ENCODE data around the gene CFAP46.
"Not testable (repeated sequence)": the region's sequence is repeated elsewhere in the genome, so short reads cannot be mapped to it uniquely, and the experiment has no call there.

Gene CFAP46

DNA sequence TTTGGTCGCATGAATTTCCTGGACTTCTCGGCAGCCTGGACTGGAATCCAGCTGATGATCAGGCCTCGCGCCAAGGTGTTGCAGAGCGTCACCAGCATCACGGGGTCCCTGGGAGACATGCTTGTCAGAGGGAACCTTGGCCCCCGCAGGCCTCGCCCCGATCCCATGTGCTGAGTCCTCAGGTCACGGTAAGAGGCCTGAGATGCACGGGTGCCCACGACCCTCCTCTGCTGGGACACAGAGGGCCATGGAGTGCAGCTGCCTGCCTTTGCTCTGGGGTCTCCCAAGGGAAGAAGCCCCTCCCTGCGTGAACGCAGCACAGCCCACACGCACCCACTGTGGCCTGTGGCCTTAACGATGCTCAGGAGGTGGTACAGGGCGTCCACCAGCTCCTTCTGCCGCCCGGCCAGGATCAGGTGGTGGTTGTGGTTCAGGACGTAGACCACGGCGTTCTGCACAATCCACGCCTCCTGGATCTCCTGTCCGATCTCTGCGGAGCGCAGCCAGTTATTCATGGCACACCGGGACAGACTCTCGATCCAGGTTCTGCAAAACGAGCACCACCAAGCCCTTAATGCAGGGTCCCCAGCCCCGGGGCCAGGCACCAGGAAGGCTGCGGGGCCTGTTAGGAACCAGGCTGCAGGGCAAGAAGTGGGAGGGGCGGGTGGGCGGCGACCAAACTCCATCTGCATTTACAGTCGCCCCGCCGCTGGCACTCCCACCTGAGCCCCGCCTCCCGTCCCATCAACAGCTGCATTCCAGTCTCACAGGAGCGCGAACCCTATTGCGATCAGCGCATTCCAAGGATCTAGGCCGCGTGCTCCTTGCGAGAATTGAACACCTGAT is 29.4 kb downstream of the CFAP46 start:
- DNase-seq (ENCODE audit: low spot score), result no peak

DNA sequence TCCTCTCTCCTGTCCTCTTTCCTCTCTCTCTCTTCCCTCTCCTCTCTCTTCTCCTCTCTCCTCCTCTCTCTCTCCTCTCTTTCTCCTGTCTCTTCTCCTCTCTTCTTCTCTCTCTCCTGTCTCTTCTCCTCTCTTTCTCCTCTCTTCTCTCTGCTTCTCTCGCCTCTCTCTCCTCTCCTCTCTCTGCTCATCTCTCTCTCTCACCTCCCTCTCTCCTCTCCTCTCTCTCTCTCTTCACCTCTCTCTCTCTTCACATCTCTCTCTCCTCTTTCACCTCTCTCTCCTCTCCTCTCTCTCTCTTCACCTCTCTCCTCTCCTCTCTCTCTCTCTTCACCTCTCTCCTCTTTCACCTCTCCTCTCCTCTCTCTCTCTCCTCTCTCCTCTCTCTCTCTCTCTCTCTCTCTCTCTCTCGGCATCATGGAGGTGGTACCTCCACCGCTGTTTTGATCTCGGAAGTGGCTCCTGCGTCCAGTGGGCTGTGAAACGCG is 30.1 kb downstream of the CFAP46 start:
- DNase-seq (ENCODE audit: low spot score), result no peak

DNA sequence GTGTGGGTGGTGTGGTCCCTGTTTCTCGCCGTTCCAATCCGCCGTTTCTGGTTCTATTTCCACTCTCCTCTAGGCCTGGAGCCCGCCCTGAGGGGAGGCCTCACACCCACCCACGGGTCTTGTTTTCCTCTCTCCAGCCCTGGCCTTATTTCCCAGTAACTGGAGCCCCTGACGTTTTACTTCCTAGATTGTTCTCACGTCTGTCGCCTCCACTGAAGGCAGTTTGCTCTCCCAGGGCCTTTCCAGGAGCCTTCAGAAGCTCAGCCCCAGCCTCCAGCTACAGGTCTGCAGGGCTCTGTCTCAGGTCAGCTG is 30.6 kb downstream of the CFAP46 start:
- no peak for DNase-seq (ENCODE audit: low spot score)

DNA sequence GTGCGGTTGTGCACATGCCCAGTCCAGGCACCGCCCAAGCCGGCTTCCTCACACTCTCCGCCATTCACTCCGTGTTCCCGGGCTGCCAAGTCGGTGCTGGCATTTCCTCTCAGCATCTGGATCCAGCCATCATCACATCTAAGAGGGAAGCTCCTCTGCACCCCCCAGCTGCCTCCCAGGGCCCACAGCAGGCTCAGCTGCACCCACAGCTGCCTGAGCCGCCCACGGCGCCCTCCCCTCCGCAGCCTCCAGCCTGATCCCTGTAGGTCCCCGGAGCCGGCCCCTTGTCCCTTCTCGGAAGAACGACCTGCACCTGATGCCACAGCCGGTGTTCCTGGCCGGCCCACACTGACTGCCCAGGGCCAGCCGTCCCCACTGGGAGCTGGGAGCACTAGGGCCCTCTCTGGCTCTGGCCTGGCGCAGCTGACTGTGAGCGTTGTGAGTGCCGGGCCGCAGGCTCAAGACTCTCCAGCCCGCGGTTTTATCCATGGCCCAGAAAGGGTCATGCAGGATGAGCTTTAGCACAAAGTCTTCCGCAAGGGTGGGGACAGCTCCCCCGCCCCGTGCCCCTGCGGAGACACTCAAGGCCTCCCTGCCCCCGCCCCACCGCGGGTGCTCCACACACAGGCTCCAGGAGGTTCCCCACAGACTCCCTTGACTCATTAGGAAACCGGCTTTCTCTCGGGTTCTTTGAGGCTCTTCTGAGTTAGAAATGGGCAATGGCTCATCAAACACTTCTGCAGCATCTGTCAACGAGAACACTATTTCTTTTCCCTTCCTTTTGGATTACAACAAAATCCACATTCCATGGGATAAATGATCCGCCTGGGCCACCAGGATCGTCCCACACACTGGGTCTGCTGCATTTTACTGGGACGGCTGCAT is 31.2 kb downstream of the CFAP46 start:
- peak; percentile 44 for DNase-seq (ENCODE audit: low spot score)

DNA sequence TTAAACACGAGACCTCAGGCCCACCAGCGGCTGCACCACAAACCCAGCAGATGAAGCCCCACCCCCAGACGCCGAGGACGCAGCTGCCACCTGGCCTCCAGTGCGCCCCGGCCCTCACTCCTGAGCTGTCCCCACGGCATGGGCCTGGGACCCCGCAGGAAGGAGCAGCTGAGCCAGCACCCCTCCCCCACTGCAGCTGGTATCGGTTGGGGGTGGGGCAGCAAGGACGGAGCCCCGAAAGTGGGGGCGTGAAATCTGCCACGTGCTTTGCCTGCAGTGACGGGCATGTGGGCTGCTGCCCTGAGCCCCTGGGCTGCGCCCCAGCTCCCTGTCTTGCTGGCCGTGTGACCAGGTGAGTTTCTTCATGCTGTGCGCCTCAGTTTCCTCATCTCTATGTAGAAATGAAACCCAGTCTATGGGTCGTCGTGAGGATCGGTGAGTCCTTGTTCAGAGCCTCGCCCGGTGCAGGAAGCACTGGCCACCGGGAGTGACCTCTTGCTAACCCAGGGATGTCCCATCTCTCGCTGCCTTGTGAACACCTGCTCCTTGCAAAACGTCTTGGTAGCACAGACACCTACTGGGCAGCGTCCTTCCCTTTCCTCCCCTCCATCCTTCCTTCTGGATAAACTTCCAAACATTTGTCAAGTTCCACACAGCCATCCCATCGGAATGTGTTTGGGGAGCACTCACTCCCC is 32.0 kb downstream of the CFAP46 start:
- DNase-seq (ENCODE audit: low spot score), result no peak

DNA sequence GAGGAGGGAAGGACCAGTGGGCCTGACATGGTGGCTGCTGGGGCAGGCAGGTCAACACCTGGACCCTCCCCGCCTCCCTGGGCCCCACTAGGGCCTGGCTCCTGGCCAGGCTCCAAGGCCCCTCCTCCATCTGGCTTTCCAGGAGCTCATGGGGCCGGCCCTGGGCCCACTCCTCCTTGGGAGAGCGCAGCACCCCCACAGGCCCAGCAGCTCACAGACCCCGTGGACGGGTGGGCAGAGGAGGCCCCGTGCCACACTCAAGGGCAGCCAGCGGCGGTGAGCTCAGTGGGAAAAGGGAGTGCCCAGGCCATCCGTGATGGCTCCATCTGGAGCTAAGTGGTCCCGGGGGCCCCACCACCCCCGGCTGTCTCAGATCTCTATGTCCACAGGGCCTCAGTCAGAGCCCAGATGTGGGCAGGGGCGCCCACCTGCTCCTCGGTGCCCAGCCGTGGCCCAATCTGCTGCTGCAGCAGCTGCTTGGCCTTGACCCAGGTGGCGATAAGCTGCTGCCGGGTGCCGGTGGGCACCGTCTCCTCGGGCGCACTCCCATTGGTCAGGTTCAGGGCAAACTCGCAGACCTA is 32.8 kb downstream of the CFAP46 start:
- DNase-seq (ENCODE audit: low spot score), result no peak

DNA sequence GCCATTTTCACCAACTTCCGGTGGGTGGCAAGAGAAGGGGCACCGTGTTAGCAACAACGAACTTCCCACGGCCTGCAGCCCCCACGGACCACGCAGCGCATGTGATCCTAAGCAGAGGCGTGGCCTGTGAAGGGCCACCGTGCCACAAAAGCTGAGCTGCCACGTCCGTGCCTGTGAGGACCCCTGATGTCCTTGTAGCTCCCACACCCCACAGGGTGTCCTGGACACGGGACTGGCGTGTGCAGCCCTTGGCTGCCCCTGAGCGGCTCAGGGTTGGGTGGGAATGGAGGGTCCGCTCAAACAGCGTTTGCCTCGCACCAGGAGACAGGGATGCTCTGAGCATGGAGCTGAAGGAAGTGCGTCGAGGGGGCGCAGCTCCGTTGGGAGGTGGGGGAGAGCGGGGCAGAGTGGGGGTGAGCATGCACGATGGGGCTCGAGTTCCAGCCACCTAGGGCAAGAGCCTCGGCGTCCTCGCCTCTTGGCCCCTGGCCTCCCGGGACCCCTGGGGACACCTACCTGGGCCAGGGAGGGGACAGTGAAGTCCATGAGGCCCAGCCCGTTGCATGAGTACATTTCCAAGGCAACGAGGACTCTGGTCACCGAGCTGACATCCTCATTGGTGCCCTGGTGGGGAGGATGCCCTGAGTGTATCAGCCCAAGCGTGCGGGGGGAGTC is 33.6 kb downstream of the CFAP46 start:
- DNase-seq (ENCODE audit: low spot score), result no peak

DNA sequence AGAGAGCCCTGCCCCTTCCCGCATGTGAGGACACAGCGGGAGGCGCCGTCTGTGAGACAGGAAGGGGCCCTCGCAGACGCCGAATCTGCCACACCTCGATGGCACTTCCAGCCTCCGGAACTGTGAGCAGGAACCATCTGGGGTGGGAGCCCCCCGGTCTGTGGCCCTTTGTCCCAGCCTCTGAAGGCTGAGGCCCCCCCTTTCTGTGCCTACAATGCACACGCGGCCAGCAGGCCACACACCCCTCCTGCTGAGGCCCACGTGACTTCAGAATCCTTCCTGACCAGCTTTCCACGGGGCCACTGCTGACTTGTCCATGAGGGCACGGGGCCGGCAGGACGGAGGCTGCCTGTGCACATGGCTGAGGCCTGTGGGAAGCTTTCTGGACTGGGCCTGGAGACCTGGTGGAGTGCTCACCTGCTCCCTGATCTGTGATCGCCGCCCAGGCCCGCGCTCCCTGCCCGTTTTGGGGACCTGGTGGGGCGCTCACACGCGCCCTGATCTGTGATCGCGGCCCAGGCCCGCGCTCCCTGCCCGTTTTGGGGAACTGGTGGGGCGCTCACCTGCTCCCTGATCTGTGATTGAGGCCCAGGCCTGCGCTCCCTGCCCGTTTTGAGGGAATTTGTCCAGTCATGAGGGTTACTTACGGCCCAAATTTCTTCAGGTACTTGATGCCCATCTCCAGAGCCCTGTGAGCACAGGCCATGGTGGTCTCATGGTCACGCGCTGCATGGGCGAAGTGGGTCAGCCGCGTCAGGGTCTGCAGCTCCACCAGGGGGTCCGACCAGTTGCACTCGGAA is 34.3 kb downstream of the CFAP46 start:
- DNase-seq (ENCODE audit: low spot score), result no peak

DNA sequence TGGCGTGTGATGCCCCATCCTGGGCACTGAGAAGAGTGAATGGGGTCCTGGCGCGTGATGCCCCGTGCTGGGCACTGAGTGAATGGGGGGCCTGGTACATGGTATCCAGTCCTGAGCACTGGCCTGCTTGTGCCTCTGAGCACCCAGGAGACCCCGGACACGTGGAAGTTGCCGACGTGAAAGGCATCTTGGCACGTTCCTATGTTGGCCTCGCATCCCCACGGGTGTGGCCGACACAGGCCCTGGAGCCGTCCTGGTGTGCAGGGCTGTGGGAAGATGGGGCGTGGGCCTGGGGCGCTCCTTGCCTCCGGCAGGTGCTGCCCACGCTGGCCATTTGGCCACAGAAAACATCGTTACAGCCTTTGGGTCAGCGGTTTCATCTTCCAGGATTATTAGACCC is 35.5 kb downstream of the CFAP46 start:
- DNase-seq (ENCODE audit: low spot score), result no peak

DNA sequence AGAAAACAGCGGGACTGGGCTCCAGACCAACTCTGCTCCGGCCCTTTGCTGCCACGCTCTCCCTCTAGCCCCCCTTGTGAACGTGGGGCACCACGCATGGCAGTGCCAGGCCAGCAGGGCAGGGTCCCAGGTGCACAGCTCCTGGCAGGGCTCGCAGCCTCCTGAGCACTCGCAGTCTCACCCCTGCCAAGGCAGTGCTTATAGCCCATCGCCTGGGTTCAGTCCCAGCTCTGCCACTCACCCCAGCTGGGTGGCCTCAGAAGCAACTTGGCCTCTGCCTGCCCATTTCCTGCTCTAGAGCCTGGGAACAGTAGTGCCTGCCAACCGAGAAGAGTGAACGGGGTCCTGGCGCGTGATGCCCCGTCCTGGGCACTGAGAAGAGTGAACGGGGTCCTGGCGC is 36.3 kb downstream of the CFAP46 start:
- no peak for DNase-seq (ENCODE audit: low spot score)

DNA sequence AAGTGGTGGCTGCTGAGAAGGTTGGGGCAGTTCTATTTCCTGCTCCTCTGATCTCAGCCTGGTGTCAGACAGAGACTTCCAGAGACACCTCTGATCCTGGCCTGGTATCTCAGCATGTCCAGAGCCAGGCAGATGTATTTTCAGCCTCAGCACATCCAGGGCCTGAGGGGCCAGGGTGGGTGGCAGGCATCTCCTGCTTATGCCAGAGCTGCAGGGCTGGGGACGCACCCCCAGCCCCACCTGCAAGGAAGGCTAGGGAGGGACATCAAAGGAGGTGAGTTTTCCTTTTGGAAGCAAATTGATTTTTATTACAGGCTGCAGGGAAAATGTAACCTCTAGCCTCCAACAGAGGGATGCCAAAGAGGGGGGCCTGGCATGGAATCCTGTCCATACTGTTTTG is 36.7 kb downstream of the CFAP46 start:
- DNase-seq (ENCODE audit: low spot score), result no peak

DNA sequence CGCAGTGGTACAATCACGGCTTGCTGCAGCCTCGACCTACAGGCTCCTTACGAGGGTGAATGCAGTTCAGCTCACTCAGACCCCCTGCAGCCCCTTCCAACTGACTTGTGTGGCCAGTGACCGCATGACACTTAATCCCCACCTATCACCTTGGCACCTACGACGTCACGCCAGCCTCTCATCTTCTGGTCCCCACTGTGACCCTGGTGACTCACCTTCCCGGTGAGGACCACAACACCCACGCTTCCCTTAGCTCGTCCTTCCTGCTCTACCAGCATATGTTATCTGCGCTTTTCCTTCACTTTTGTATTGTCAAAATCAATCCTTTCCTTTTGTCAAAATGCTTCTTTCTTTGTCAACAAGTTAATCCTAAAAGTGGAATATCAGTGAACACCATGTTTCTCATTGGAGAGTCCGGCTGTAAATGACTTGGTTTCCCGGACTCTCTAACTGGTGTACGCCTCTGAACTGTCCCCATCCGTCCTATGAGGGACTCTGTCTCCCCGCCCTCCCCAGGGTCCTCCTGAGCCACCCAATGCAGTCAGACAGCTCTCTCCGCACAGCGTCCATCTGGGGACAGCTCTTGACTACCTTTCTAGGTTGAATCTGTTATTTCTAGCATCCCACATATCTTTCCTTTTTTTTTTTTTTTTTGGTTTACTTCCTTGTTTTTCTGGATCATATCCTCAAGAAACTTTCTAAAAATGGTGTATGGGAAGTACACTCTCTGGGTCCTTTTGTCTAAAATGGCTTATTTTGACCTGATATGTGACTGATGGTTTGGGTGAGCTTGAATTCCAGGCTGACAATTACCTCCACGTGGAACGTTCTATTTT is 37.3 kb downstream of the CFAP46 start:
- no peak for DNase-seq (ENCODE audit: low spot score)

DNA sequence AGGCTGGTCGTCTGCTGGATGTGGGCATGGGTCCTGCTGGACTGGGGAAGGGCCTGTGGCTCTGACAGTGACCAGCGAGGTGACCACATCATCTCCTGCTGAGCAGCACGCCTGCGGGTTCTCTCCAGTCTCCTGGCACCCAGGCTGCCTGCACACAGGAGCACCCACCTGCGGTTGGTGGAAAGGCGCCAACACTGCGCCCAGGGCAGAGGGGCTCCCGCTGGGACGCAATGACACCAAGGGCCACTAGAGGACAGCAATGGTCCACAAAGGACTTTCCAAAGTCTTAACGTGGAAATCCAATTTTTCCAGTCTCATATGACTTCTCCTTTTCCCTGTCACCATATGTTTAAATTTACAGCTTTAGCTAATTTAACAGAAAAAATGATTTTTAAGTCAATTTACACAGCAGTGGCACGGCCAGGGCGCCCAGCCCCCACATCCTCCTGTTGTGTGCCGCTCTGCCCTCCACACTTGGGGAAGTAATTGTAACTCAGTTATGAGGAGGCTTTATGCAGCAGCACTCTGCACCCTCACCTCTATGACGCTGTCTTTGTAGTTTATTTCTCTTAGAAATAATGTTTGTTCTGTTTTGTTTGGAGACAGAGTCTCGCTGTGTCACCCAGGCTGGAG is 38.1 kb downstream of the CFAP46 start:
- peak; percentile 72 for DNase-seq (ENCODE audit: low spot score)

DNA sequence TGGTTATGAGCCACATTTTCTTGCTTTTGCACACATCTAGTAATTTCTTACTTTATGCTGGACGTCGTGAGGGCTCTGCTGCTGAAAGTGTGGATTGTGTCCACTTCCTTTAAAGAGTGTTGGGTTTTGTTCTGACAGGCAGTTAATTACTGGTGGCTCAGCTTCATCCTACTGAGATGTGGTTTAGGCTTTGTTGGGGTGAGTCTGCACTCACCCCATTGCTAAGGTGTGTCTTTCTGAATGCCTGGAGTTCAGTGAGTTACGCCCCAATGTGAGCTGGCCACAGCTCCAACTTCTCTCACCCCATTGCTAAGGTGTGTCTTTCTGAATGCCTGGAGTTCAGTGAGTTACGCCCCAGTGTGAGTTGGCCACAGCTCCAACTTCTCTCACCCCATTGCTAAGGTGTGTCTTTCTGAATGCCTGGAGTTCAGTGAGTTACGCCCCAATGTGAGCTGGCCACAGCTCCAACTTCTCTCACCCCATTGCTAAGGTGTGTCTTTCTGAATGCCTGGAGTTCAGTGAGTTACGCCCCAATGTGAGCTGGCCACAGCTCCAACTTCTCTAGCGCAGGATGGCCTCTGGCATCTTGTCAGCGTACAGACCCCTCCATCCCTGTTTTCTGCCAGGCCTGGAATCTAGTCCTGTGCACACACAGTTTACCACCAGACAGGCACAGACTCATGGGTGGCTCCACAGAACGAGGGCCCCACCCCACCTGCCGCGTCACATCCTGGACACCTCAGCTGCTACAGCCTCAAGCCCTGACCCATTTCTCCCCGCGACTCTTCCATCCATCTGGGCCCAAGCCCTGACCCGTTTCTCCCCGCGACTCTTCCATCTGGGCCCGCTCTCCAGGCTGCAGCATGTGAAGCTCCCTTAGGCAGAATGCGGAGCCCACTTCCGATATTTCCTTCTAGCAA is 39.5 kb downstream of the CFAP46 start:
- DNase-seq (ENCODE audit: low spot score), result not testable (repeated sequence)

DNA sequence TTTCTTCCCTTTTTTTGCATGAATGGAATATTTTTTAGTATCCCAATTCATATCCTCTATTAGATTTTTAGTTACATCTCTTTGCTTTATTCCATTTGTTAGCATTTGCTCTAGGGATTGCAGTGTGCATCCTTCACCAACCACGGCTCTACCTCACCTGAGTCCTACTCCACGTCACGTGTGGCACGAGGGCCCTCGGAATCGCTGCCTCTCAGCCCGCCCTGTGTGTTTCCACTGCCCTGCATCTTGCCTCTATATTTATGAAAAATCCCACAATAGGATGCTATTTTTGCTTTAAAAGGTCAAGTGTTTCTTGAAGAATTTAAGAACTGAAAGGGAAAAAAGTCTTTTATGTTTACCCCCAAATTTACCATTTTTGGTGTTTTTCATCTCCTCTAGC is 41.0 kb downstream of the CFAP46 start:
- no peak for DNase-seq (ENCODE audit: low spot score)

DNA sequence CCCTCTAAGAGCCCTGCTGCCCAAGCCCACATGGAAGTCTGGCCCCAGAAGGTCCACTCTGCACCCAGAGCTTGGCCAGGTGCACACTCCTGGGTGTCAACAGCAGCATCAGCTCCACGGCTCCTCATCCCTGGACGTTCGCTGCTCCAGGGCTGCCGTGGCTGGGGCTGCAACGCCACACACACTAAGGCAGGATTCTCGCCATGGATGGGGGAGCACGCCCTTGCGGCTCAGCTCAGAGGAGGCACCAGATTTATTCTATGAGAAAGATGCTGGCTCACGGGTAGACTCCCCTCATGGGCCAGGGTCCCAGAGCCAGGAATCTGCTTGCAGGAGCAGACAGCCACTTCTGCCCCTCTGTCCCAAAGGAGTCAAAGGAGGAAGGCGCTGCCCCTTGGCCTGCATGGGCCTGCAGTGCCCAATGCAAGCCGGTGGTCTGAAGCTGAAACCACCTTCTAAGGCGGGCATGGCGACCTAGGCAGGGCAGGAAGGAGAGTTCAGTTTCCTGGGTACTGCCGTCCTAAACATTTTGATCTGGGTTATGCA is 42.1 kb downstream of the CFAP46 start:
- no peak for DNase-seq (ENCODE audit: low spot score)

DNA sequence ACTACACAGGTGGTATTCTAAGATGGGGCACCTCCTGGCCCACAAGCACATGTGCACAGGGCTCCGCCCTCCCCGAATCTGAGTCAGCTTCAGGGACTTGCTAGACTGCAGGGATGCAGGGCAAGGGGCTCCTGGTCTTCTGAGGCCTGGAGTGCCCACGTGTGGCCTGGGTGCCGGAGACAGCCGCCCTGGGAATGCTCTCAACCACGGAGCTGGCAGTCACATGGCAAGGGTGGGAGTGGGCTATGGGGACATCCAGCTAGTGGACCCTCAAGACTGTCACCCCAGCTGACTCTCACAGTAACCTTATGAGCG is 42.7 kb downstream of the CFAP46 start:
- DNase-seq (ENCODE audit: low spot score), result no peak

DNA sequence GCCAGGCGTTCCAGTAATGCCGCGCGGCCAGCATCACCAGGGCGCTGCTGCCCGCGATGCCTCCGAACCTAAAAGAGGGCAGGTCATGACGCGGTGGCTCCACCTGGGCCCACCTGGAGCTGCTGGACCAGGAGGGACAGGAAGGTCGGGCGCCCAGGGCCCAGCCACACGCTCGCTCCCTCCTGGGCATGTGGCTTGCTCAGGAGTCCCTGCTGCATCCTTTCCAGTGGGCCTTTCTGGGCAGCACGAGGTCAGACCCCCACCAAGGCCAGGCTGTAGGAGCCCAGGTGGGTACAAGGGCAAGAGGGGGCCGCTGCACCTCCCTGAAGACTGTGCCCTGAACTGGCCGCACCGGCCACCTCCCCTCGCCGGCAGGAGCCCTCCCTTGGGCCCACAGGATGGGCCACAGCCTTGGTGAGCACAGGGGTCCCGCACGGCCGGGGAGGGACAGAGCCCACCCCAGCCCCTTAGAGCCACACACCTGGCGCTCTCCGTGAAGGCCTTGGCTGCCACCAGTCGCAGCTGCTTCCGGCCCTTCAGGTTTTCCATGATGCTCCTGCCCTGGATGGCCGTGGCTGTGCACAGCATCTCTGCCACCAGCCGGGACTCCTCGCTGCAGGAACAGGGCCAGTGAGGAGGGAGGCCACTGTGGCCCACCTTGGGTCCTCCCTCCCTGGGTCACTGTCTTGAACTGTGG is 43.2 kb downstream of the CFAP46 start:
- DNase-seq (ENCODE audit: low spot score), result no peak

All from AG20443 (cell line).